Cardiac fibroblast (primary cell): ENCODE measurements around the gene CLEC4F.

Source experiments
- DNase-seq, 2 donors: peaks; one replicate each; pipeline versions ENCODE4 v3.0.0 to v3.0.0-alpha.2; 2010; ENCODE audit warnings: low read depth in 2 of 2
- H3K4me3 ChIP-seq, 2 donors: replicated peaks in 1 of 2; 1 replicate in 1 of 2; 2 replicates in 1 of 2; pipeline ENCODE4 v1.5.1; 2011; ENCODE audit warnings: low read depth in 2 of 2, low read length in 2 of 2, mild to moderate bottlenecking in 2 of 2, moderate library complexity in 1 of 2
- TF ChIP-seq, protein P1 (sequence below): IDR thresholded peaks from one replicate; pipeline ENCODE4 v1.5.1; 2011; ENCODE audit warnings: low read depth, mild to moderate bottlenecking, low read length, inconsistent platforms

CLEC4F gene

GRCh38 chr2:70828115-70828514 is 7.7 kb upstream of the CLEC4F start:
- TF ChIP-seq, protein P1, sequence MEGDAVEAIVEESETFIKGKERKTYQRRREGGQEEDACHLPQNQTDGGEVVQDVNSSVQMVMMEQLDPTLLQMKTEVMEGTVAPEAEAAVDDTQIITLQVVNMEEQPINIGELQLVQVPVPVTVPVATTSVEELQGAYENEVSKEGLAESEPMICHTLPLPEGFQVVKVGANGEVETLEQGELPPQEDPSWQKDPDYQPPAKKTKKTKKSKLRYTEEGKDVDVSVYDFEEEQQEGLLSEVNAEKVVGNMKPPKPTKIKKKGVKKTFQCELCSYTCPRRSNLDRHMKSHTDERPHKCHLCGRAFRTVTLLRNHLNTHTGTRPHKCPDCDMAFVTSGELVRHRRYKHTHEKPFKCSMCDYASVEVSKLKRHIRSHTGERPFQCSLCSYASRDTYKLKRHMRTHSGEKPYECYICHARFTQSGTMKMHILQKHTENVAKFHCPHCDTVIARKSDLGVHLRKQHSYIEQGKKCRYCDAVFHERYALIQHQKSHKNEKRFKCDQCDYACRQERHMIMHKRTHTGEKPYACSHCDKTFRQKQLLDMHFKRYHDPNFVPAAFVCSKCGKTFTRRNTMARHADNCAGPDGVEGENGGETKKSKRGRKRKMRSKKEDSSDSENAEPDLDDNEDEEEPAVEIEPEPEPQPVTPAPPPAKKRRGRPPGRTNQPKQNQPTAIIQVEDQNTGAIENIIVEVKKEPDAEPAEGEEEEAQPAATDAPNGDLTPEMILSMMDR = no peak
- no peak overlapping the region for H3K4me3 ChIP-seq
- DNase-seq = no peak

DNA sequence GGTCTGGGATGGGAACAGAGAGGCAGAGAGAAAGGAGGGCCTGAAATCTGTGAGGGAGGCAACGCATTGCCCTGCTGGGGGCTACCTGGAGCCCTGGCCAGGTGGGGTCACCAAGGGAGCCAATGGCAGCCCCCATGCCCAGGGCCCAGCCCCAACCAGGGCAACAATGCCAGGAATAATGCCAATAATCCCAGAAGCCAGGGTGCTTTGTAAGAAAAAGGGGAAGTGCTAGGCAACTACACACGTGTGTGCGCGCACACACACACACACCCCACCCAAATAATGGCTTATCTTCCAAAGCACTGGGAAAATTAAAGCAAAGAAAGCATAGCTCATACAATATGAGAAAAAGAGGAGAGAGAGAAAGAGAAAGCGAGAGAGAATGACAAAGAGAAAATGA is 7.0 kb upstream of the CLEC4F start:
- TF ChIP-seq, protein P1 = no peak
- DNase-seq = no peak
- H3K4me3 ChIP-seq = no peak overlapping the region

DNA sequence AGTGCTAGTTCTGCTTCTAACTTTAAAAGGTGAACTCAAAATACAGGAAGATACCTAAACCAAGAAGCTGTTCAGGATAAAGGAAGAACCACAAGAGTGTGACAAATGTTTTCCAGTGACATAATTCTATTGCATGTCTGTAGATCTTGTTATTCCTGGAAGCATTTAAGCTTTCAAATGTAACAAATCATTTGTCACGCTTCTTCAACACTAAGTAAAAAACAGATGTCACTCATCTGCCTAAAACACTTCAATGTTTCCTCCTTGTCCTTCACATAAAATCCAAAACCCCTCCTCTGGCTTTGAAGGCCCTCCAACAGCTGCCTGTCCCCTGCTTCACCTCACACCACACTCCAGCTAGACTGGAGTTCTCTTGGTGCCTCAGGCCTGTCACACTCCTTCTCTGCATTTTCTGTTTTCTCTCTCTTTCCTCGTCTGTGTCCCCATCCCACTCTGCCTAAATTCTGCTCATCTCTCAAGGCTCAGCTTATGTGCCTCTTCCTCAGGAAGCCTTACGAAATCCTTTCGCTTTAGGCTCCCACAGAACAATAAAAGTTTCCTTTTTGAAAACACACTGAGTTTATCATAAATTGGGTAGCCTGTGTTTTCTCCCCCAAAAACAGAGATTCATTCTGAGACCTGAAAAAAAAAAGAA is 6.4 kb upstream of the CLEC4F start:
- TF ChIP-seq, protein P1 = no peak
- no peak overlapping the region for H3K4me3 ChIP-seq
- no peak for DNase-seq

- no peak overlapping the region for H3K4me3 ChIP-seq
- no peak for DNase-seq
- TF ChIP-seq, protein P1 = no peak
Observed at GRCh38 chr2:70823249-70823648, 2.9 kb upstream of the CLEC4F start.

GRCh38 chr2:70822843-70823242 is 2.4 kb upstream of the CLEC4F start:
- H3K4me3 ChIP-seq = no peak overlapping the region
- TF ChIP-seq, protein P1 = no peak
- no peak for DNase-seq

- H3K4me3 ChIP-seq = no peak overlapping the region
- TF ChIP-seq, protein P1 = no peak
- DNase-seq = no peak
Observed at GRCh38 chr2:70817284-70817954, 3.0 kb downstream of the CLEC4F start.
